Common myeloid progenitor, CD34-positive (primary cell): Measurements from ENCODE around the gene NALCN.

Source experiments
- CTCF ChIA-PET: fragments of 350-600 bp; sonication (Branson Sonifier 250); formaldehyde crosslinking; loops from one replicate; lab custom pipeline; 2021; ENCODE audit warnings: antibody characterized with exemption; lab: Charles Lee
- POLR2A ChIA-PET: fragments of 350-600 bp; sonication (Branson Sonifier 250); formaldehyde crosslinking; loops from one replicate; lab custom pipeline; 2021; ENCODE audit warnings: antibody characterized with exemption; lab: Charles Lee
- DNase-seq, 3 donors: peaks; one replicate each; pipeline versions ENCODE4 v3.0.0 to v3.0.0-alpha.2; 2013
- H3K27ac ChIP-seq, 2 experiments: 1 replicate in 1 of 2; 2 replicates in 1 of 2; pipeline ENCODE4 v1.7.0; 2013; ENCODE audit warnings: inconsistent platforms in 2 of 2, low read length in 2 of 2, mild to moderate bottlenecking in 2 of 2, low read depth in 1 of 2, moderate library complexity in 1 of 2; ENCODE audit not compliant: severe bottlenecking in 2 of 2, insufficient read depth in 1 of 2, poor library complexity in 1 of 2
- H3K27me3 ChIP-seq, 5 experiments: replicated peaks in 2 of 5; 1 replicate in 3 of 5; 2 replicates in 2 of 5; pipeline versions ENCODE4 v1.6.1 to v1.7.0; 2013; ENCODE audit warnings: low read length in 4 of 5, mild to moderate bottlenecking in 2 of 5, moderate library complexity in 2 of 5, inconsistent platforms in 1 of 5; ENCODE audit not compliant: insufficient read depth in 5 of 5, control insufficient read depth in 4 of 5
- H3K36me3 ChIP-seq, 4 experiments: 1 replicate in 2 of 4; 2 replicates in 2 of 4; pipeline versions ENCODE4 v1.6.1 to v1.7.0; 2013; ENCODE audit warnings: low read length in 3 of 4, control low read depth in 1 of 4, mild to moderate bottlenecking in 1 of 4; ENCODE audit not compliant: control insufficient read depth in 4 of 4, insufficient read depth in 4 of 4
- H3K4me1 ChIP-seq, 4 experiments: 1 replicate in 3 of 4; 2 replicates in 1 of 4; pipeline versions ENCODE4 v1.6.1 to v1.7.1; 2013; ENCODE audit warnings: low read length in 3 of 4, mild to moderate bottlenecking in 3 of 4, control low read depth in 1 of 4, inconsistent platforms in 1 of 4, moderate library complexity in 1 of 4; ENCODE audit not compliant: control insufficient read depth in 4 of 4, insufficient read depth in 4 of 4; ENCODE audit errors: control extremely low read depth in 1 of 4
- H3K4me3 ChIP-seq, 7 experiments: 1 replicate in 4 of 7; 2 replicates in 3 of 7; pipeline versions ENCODE4 v1.5.1 to v1.7.0; 2013; ENCODE audit warnings: mild to moderate bottlenecking in 7 of 7, low read length in 6 of 7, moderate library complexity in 6 of 7, inconsistent platforms in 2 of 7, low read depth in 2 of 7, control low read depth in 1 of 7; ENCODE audit not compliant: insufficient read depth in 4 of 7, control insufficient read depth in 1 of 7; ENCODE audit errors: extremely low read depth in 1 of 7
- H3K9me3 ChIP-seq, 5 experiments: 1 replicate in 4 of 5; 2 replicates in 1 of 5; pipeline versions ENCODE4 v1.6.1 to v1.7.1; 2013; ENCODE audit warnings: low read length in 4 of 5, mild to moderate bottlenecking in 2 of 5, inconsistent platforms in 1 of 5, low read depth in 1 of 5, moderate library complexity in 1 of 5; ENCODE audit not compliant: control insufficient read depth in 4 of 5, insufficient read depth in 2 of 5; ENCODE audit errors: control extremely low read depth in 1 of 5
- whole genome bisulfite sequencing: methylation state at CpG from one replicate; pipeline ENCODE4 v1.1.5; 2013; ENCODE audit not compliant: insufficient coverage; 5-methylcytosine and 5-hydroxymethylcytosine counted together

NALCN gene

DNA sequence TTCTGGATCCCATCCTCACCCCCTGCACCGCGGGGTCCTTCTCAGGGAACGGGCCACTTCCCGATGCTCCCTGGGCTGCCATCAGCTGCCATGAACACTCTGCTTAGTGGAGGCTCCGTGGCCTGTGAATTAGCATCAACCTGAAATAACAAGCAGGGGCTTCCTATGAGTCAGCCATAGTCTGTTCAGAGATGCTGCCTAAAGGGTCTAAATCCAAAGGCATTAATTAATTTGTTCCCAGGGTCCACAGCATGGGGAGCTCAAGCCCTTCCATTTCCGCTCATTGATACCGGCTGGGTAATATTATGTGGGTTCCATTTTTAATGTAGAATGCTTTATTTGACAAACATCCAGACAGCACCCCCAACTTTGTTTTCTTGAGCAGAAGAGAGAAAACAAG lies 399.8 kb downstream of the NALCN start:
- H3K4me1 ChIP-seq: no peaks in the 10 kb centered on the region
- ChIA-PET POLR2A (no interaction called here), CTCF (interaction anchor here (0.7 kb wide), 1 partner anchor 16 kb away, joined by 3 read pairs; no protein-coding TSS in a partner anchor)
- H3K27me3 ChIP-seq: peaks cover 0 to 4% (median 3%) of the 10 kb centered on the region in 5 experiments
- DNase-seq: no peak
- H3K4me3 ChIP-seq: no peak overlapping the region
- WGBS: 86% methylated on average over 5 of the region's 7 CpGs
- no peaks in the 10 kb centered on the region for H3K9me3 ChIP-seq
- H3K27ac ChIP-seq: no peak overlapping the region
- no peaks in the 10 kb centered on the region for H3K36me3 ChIP-seq

DNA sequence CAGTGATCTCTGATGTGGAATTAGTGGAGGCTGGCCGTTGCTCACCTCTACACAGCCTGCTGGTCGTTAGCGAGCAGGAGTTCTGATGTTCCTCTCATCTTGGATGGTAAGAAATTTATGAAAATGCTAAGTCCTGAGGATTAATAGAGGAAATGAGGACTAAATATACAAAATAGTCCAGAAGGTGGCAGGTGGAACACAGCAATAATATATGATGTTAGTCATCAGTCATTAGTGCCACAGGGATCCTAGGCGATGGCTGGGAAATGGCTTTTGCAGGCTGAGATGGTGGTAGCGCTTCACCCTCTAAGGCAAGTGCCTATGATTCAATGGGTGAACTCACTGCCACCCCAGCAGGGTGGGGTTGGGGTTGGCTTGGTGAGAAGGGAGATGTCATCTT lies 403.1 kb downstream of the NALCN start:
- Histone ChIP-seq H3K27ac (no peak overlapping the region), H3K9me3 (no peaks in the 10 kb centered on the region), H3K27me3 (peaks cover 0 to 4% (median 2%) of the 10 kb centered on the region in 5 experiments), H3K4me3 (no peak overlapping the region), H3K4me1 (no peaks in the 10 kb centered on the region), H3K36me3 (no peaks in the 10 kb centered on the region)
- ChIA-PET POLR2A (no interaction called here), CTCF (no interaction called here)
- no peak for DNase-seq
- 92% methylated on average over 5 of the region's 5 CpGs for WGBS

DNA sequence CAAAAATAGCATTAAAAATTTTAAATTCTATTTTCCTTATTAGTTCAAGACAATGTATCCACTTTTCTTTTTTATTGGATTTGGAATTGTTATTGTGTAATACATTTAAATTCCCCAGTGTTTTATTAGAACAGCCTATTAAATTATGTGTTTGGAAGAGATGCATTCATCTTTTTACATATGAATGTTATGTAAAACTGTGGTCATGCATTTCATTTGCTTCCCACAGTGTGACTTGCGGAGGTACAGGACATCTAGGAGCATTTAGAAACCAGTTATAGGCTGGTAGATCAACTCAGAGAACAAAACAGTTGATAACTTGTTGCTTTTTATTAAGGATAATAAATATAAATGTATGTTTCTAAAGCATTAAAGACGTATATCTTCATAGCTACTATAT lies 406.2 kb downstream of the NALCN start:
- no peak overlapping the region for H3K4me3 ChIP-seq
- H3K27ac ChIP-seq: no peak overlapping the region
- DNase-seq: no peak
- no peaks in the 10 kb centered on the region for H3K27me3 ChIP-seq
- no peaks in the 10 kb centered on the region for H3K4me1 ChIP-seq
- ChIA-PET POLR2A (no interaction called here), CTCF (no interaction called here)
- WGBS: no CpG with 5 or more reads among the region's 2 CpGs
- H3K36me3 ChIP-seq: no peaks in the 10 kb centered on the region
- no peaks in the 10 kb centered on the region for H3K9me3 ChIP-seq

DNA sequence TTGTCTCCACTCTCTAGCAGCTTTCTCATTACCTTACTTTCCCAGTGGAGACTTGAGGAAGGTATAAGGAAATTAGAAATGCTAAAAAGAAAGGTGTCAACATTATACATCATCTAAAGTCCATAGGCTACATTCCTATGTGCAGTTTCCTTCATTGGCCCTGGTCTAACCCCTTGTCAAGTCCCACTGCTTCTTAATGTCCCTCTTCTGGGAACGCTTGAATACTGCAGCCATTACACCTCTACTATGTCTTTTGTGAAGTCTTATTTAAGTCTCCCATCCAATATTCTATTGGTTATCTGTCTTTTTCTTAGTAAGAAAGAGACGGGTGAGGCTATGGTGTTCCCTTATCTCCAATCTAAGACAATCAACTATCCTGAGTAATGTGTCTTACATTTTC lies 409.1 kb downstream of the NALCN start:
- Histone ChIP-seq H3K4me3 (no peak overlapping the region), H3K9me3 (no peaks in the 10 kb centered on the region), H3K27me3 (no peaks in the 10 kb centered on the region), H3K27ac (no peak overlapping the region), H3K4me1 (no peaks in the 10 kb centered on the region), H3K36me3 (no peaks in the 10 kb centered on the region)
- POLR2A ChIA-PET: no interaction called here
- WGBS: no CpG with 5 or more reads among the region's 2 CpGs
- no peak for DNase-seq
- CTCF ChIA-PET: no interaction called here
